Measurements from ENCODE around the gene GRIN3A.

The GRIN3A gene

DNA sequence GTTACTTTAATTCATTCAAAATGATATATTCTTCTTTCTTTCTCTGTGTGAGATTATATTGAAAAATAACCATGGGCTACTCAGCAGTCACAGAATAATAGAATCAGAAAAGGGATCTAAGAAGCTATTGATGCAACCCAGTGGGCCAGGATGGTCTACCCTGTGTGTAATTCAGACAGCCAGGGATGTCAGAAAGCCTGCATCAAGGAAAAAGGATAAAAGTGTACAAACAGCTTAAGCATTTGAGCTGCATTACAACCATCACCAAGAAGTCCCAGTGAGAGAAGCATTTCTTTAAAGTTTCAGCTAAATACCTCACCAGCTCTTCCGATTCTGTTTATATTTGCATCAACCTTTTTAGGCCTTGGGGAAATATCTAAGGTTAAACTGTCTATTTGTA lies 105.8 kb downstream of the GRIN3A start:
- DNase-seq (ENCODE audit: low spot score): no peak

DNA sequence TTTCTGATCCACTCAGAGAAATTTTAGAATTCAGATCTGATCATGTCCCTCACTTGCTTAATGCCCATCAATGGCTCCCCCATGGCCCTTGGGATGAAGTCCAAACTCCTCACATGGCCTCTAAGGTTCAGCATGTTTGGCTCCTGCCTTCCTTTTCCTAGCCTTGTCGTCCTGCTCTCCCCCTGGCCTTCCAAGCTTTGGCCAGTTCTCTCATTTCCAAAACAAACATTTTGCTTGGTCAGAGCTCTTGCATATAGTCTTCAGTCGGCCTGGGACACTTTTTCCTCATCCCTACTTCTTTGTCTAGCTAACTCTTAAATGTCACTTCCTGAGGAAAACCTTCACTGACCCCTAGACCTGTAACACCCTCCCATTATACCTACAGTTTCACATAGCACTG lies 106.6 kb downstream of the GRIN3A start:
- DNase-seq (ENCODE audit: low spot score): no peak

DNA sequence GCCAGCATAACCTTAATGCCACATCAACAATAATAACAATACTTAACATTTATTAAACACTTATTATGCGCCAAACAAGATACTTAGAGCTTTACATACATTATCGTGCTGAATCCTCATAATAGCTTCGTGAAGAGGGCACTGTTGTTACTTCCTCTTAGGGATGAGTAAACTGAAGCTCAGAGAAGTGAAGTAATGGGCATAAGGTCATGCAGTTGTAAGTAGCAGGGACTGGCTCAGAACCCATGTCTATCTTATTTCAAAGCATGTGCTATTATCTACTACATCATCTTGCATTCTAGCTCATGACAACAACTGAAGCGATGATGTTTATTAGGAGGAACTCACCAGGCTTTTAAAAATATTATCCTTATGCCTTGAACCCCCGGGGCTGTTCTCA lies 108.8 kb downstream of the GRIN3A start:
- no peak for DNase-seq (ENCODE audit: low spot score)

DNA sequence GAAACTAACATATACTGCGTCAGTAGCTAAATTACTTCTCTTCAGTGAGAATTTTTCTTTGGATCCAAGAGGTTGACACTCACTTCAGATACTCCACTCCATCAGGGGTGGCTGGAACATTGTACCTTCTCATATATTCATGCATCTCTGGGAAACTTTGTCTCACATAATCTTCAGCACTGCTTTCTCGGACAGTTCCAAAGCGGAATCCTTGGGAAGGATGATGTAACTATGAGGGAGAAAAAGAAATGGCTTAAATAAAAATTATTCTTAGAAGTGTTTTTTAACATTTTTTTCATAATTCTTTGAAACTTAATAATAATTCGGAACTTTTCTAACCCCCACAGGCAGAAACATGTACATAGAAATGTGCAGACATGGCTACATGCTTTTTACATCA lies 110.3 kb downstream of the GRIN3A start:
- DNase-seq (ENCODE audit: low spot score): no peak

- DNase-seq (ENCODE audit: low spot score): no peak
Observed at GRCh38 chr9:101626295-101626694, 112.2 kb downstream of the GRIN3A start.

- DNase-seq (ENCODE audit: low spot score): no peak
Observed at GRCh38 chr9:101625876-101626275, 112.6 kb downstream of the GRIN3A start.

GRCh38 chr9:101620452-101620851 lies 118.0 kb downstream of the GRIN3A start:
- no peak for DNase-seq (ENCODE audit: low spot score)

DNA sequence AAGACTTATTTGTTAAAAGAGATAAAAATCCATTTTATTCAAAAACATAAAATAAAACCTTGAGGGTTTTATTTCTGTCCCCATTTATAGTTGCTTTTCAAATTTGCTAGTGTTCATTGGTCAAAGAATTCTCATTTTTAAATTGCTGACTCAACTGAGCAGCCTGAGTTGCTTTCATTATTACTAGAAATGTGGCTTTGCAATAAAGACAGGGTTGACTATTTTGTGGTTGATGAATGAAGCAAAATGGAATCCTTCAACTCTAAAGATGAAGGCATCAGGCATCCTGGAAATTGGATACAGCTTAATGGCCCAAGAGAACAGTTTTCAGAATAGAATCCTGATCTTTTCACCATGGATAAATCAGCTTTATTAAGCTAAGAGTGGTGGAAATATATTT lies 119.7 kb downstream of the GRIN3A start:
- no peak for DNase-seq (ENCODE audit: low spot score)

DNA sequence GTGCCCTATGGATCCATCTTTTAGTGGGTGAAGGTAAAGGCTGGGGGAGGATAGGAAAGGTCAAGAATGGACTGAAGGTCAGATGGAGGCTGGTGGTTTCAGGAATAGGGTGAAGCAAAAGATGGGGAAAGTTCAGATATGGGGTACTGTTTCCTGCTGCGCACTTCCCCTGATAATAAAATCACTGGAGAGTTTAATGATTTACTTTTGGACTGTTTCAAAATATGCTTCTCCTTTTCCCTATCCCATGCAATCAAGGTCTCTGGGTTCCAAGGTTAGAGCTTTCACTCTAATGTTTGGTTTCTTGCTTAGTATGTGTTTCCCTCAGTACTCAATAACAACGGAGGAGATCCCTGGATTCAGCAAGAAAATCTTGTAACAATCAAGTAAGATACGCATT lies 132.9 kb downstream of the GRIN3A start:
- no peak for DNase-seq (ENCODE audit: low spot score)

GRCh38 chr9:101604296-101604695 lies 134.2 kb downstream of the GRIN3A start:
- DNase-seq (ENCODE audit: low spot score): no peak

DNA sequence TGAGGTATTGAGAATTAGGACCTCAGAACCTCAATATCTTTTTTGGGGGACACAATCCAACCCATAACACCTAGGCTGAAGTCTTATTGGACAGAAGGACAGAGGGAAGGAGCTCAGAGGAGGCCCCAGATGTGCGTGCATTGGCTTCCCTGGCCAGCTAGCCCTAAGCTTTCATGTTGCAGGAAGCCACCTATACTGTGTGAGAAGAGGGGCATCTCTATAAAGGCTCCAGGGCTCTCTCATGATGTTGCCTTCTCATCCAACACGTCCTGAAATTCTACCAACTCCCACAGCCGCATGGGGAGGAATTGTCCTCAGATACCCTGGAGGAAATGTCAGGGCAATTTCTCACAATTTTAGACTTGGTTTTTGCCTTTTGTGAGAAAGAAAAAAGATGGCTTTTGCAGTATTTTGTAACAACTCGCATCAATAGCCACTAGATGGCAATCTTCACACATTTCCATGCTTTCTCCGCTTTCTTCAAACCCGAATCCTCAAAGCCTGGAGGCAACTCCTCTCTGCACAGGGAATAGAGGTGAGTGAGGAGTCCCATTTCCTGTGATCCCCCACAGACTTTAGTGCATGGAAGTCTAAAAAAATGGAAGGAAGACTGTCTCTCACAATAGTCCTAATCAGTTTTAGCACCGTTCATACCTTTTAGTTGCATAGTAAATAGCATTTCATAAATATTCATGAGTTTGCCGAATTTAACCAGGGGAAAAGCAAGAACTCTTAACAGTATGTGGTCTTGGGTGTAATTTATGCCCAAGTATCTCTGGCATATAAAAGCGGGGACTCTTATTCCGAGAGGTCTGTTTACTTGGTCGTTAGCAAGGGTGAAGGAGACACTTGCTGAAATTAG lies 136.3 kb downstream of the GRIN3A start:
- DNase-seq (ENCODE audit: low spot score): peak; percentile 41

- DNase-seq (ENCODE audit: low spot score): no peak
Observed at GRCh38 chr9:101594796-101595195, 143.7 kb downstream of the GRIN3A start, which contains the start of gene PPP3R2. Gene PPP3R2, minus strand, starts transcription at chr9:101594969. Its CDS starts 48 bp downstream, at chr9:101594921.

GRCh38 chr9:101593345-101593744 lies 145.1 kb downstream of the GRIN3A start:
- no peak for DNase-seq (ENCODE audit: low spot score)

GRCh38 chr9:101592788-101593187 lies 145.7 kb downstream of the GRIN3A start:
- DNase-seq (ENCODE audit: low spot score): no peak

GRCh38 chr9:101591787-101592446 lies 146.5 kb downstream of the GRIN3A start:
- DNase-seq (ENCODE audit: low spot score): no peak

DNA sequence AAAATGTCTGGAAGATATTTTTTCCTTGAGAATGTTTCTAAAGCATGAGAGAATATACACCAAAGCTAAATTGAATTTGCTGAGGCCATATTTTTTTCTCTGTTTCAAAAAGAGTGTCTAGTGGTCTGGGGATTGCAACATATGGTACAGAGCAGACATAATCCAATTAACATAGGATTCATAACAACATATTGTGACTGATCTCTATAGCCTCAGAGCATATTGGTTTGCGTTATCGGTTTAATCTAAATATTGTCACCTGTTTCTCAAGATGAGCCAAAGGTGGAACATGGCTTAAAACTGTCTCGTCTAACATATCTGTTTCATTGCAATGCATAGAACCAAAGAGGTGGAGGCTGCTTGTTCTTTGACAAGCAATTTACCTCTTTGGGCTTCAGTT lies 147.5 kb downstream of the GRIN3A start:
- no peak for DNase-seq (ENCODE audit: low spot score)

GRCh38 chr9:101590074-101590473 lies 148.4 kb downstream of the GRIN3A start:
- DNase-seq (ENCODE audit: low spot score): peak; percentile 46

- DNase-seq (ENCODE audit: low spot score): no peak
Observed at GRCh38 chr9:101587332-101588043, 151.0 kb downstream of the GRIN3A start.

GRCh38 chr9:101586651-101587050 lies 151.8 kb downstream of the GRIN3A start:
- no peak for DNase-seq (ENCODE audit: low spot score)

GRCh38 chr9:101585740-101586139 lies 152.7 kb downstream of the GRIN3A start:
- DNase-seq (ENCODE audit: low spot score): no peak

GRCh38 chr9:101582553-101582952 lies 155.9 kb downstream of the GRIN3A start:
- peak; percentile 11 for DNase-seq (ENCODE audit: low spot score)

- DNase-seq (ENCODE audit: low spot score): no peak
Observed at GRCh38 chr9:101579711-101580545, 158.5 kb downstream of the GRIN3A start.
